Osteocyte (in vitro differentiated cells): ENCODE results near the gene CYB5R3. TPM values are rescaled to one million over a fixed set of nuclear protein-coding genes. Genes with fewer than 3 reads are reported as not detected.

Experiments used
- DNase-seq: peaks from one replicate; pipeline ENCODE4 v3.0.0; 2021; ENCODE audit warnings: mixed read lengths; ENCODE audit not compliant: unreplicated experiment; ENCODE audit errors: extremely low spot score
- H3K27ac Mint-ChIP-seq: one replicate; pipeline ENCODE4 v1.8.0; 2021; ENCODE audit warnings: mild to moderate bottlenecking, mixed read lengths; ENCODE audit not compliant: unreplicated experiment
- H3K27me3 Mint-ChIP-seq: one replicate; pipeline ENCODE4 v1.8.0; 2021; ENCODE audit warnings: mixed read lengths; ENCODE audit not compliant: unreplicated experiment
- H3K36me3 Mint-ChIP-seq: one replicate; pipeline ENCODE4 v1.8.0; 2021; ENCODE audit warnings: mixed read lengths; ENCODE audit not compliant: unreplicated experiment
- H3K4me1 Mint-ChIP-seq: one replicate; pipeline ENCODE4 v1.8.0; 2021; ENCODE audit warnings: mixed read lengths; ENCODE audit not compliant: unreplicated experiment
- H3K4me3 Mint-ChIP-seq: one replicate; pipeline ENCODE4 v1.8.0; 2021; ENCODE audit warnings: mild to moderate bottlenecking, moderate library complexity, mixed read lengths; ENCODE audit not compliant: unreplicated experiment
- H3K9me3 Mint-ChIP-seq: one replicate; pipeline ENCODE4 v1.8.0; 2021; ENCODE audit warnings: mixed read lengths; ENCODE audit not compliant: unreplicated experiment
- CTCF ChIP-seq: fragments of 200-600 bp; sonication (generic); IDR thresholded peaks from 2 replicates; pipeline ENCODE4 v1.5.0; 2021; ENCODE audit warnings: antibody characterized with exemption, mild to moderate bottlenecking, moderate library complexity
- total RNA-seq: library from RNA; stranded (reverse); gene quantifications from 2 replicates; pipeline ENCODE4 v1.2.1, GENCODE V29; 2021

Gene CYB5R3
- total RNA-seq, 1 donor from 2014 or later = 408 TPM

- Mint-ChIP-seq H3K9me3 (no peaks in the 10 kb centered on the region), H3K36me3 (peaks cover 4% of the 10 kb centered on the region), H3K27me3 (no peaks in the 10 kb centered on the region), H3K4me3 (no peak overlapping the region), H3K4me1 (peaks cover 38% of the 10 kb centered on the region), H3K27ac (no peak overlapping the region)
- no peak for DNase-seq
- TF ChIP-seq CTCF = no peak
Observed at GRCh38 chr22:42693763-42694683, 44.8 kb upstream of the CYB5R3 start.

GRCh38 chr22:42693055-42693762 lies 44.0 kb upstream of the CYB5R3 start:
- DNase-seq = no peak
- no peak overlapping the region for H3K4me3 Mint-ChIP-seq

GRCh38 chr22:42692239-42693054 lies 43.3 kb upstream of the CYB5R3 start:
- Mint-ChIP-seq H3K27me3 (no peaks in the 10 kb centered on the region), H3K9me3 (no peaks in the 10 kb centered on the region), H3K4me3 (no peak overlapping the region), H3K36me3 (peaks cover 4% of the 10 kb centered on the region), H3K4me1 (peaks cover 40% of the 10 kb centered on the region), H3K27ac (no peak overlapping the region)
- no peak for DNase-seq
- no peak for TF ChIP-seq CTCF

More at GRCh38 chr22:42693055-42693762, 44.0 kb upstream of the CYB5R3 start:
- Mint-ChIP-seq H3K4me1 (peaks cover 38% of the 10 kb centered on the region), H3K27ac (no peak overlapping the region), H3K36me3 (peaks cover 4% of the 10 kb centered on the region), H3K9me3 (no peaks in the 10 kb centered on the region), H3K27me3 (no peaks in the 10 kb centered on the region)
- no peak for TF ChIP-seq CTCF

- peaks cover 40% of the 10 kb centered on the region for H3K4me1 Mint-ChIP-seq
- DNase-seq = no peak
- no peaks in the 10 kb centered on the region for H3K9me3 Mint-ChIP-seq
- TF ChIP-seq CTCF = no peak
- peak overlapping the region; percentile 14 for H3K27ac Mint-ChIP-seq
- peaks cover 8% of the 10 kb centered on the region for H3K36me3 Mint-ChIP-seq
- H3K4me3 Mint-ChIP-seq = no peak overlapping the region
- no peaks in the 10 kb centered on the region for H3K27me3 Mint-ChIP-seq
Observed at GRCh38 chr22:42691440-42691839, 42.2 kb upstream of the CYB5R3 start.
